ENCODE data around the gene CARD11.

CARD11 gene

GRCh38 chr7:2979951-2980350 lies 63.7 kb downstream of the CARD11 start:
- no peak for DNase-seq (ENCODE audit: insufficient read length, low spot score)
- no peak for FAIRE-seq
- TF ChIP-seq CTCF (IDR thresholded peaks at IDR 0.05; ENCODE audit: insufficient read depth, missing control alignments), result no peak

GRCh38 chr7:2979201-2979631 lies 64.5 kb downstream of the CARD11 start:
- no peak for TF ChIP-seq CTCF (IDR thresholded peaks at IDR 0.05; ENCODE audit: insufficient read depth, missing control alignments)
- FAIRE-seq (no peak), DNase-seq (ENCODE audit: insufficient read length, low spot score) (no peak)

- DNase-seq (ENCODE audit: insufficient read length, low spot score) (no peak), FAIRE-seq (no peak)
- TF ChIP-seq CTCF (IDR thresholded peaks at IDR 0.05; ENCODE audit: insufficient read depth, missing control alignments), result no peak
Observed at GRCh38 chr7:2978408-2978807, 65.3 kb downstream of the CARD11 start.

- DNase-seq (ENCODE audit: insufficient read length, low spot score) (no peak), FAIRE-seq (no peak)
- TF ChIP-seq CTCF (IDR thresholded peaks at IDR 0.05; ENCODE audit: insufficient read depth, missing control alignments), result no peak
Observed at GRCh38 chr7:2975821-2976371, 67.8 kb downstream of the CARD11 start.

- FAIRE-seq (no peak), DNase-seq (ENCODE audit: insufficient read length, low spot score) (no peak)
- no peak for TF ChIP-seq CTCF (IDR thresholded peaks at IDR 0.05; ENCODE audit: insufficient read depth, missing control alignments)
Observed at GRCh38 chr7:2974093-2974819, 69.4 kb downstream of the CARD11 start.

GRCh38 chr7:2972835-2973161 lies 70.9 kb downstream of the CARD11 start:
- no peak for FAIRE-seq
- no peak for TF ChIP-seq CTCF (IDR thresholded peaks at IDR 0.05; ENCODE audit: insufficient read depth, missing control alignments)
- DNase-seq (ENCODE audit: insufficient read length, low spot score), result no peak
